KOPT-K1 (cell line): ENCODE data around the gene LRMDA.

ENCODE experiments used
- H3K27ac ChIP-seq: fragments of 200-600 bp; sonication (generic); 2 replicates; pipeline ENCODE4 v1.5.1; 2016; ENCODE audit warnings: antibody characterized with exemption, mild to moderate bottlenecking, low read depth, low read length; ENCODE audit not compliant: poor library complexity, severe bottlenecking
- H3K36me3 ChIP-seq: fragments of 200-600 bp; sonication (generic); 2 replicates; pipeline ENCODE4 v1.5.1; 2017; ENCODE audit warnings: antibody characterized with exemption, mild to moderate bottlenecking, low read length, moderate library complexity; ENCODE audit not compliant: insufficient read depth
- H3K9me3 ChIP-seq: fragments of 200-600 bp; sonication (generic); 2 replicates; pipeline ENCODE4 v1.5.1; 2017; ENCODE audit warnings: antibody characterized with exemption, low read length, mild to moderate bottlenecking; ENCODE audit not compliant: insufficient read depth, poor library complexity, severe bottlenecking

Gene LRMDA

GRCh38 chr10:75803121-75803520 is 371.7 kb downstream of the LRMDA start:
- no peak overlapping the region for H3K27ac ChIP-seq
- no peaks in the 10 kb centered on the region for H3K36me3 ChIP-seq

GRCh38 chr10:75803816-75804552 is 372.6 kb downstream of the LRMDA start:
- Histone ChIP-seq H3K9me3 (no peaks in the 10 kb centered on the region), H3K36me3 (no peaks in the 10 kb centered on the region), H3K27ac (no peak overlapping the region)

More at GRCh38 chr10:75803121-75803520, 371.7 kb downstream of the LRMDA start:
- no peaks in the 10 kb centered on the region for H3K9me3 ChIP-seq

- H3K27ac ChIP-seq, result no peak overlapping the region
- H3K36me3 ChIP-seq, result no peaks in the 10 kb centered on the region
- no peaks in the 10 kb centered on the region for H3K9me3 ChIP-seq
These were observed 374.8 kb downstream of the LRMDA start for GRCh38 chr10:75806186-75806585.

GRCh38 chr10:75807456-75807855 is 376.0 kb downstream of the LRMDA start:
- Histone ChIP-seq H3K27ac (no peak overlapping the region), H3K36me3 (no peaks in the 10 kb centered on the region), H3K9me3 (no peaks in the 10 kb centered on the region)

- no peaks in the 10 kb centered on the region for H3K36me3 ChIP-seq
- no peaks in the 10 kb centered on the region for H3K9me3 ChIP-seq
- no peak overlapping the region for H3K27ac ChIP-seq
These were observed 377.6 kb downstream of the LRMDA start for GRCh38 chr10:75809003-75809402.

GRCh38 chr10:75814014-75814413 is 382.6 kb downstream of the LRMDA start:
- no peaks in the 10 kb centered on the region for H3K36me3 ChIP-seq
- no peak overlapping the region for H3K27ac ChIP-seq
- H3K9me3 ChIP-seq, result no peaks in the 10 kb centered on the region

GRCh38 chr10:75815066-75815465 is 383.6 kb downstream of the LRMDA start:
- no peaks in the 10 kb centered on the region for H3K36me3 ChIP-seq
- no peak overlapping the region for H3K27ac ChIP-seq
- H3K9me3 ChIP-seq, result no peaks in the 10 kb centered on the region

GRCh38 chr10:75817198-75817597 is 385.8 kb downstream of the LRMDA start:
- Histone ChIP-seq H3K9me3 (no peaks in the 10 kb centered on the region), H3K27ac (no peak overlapping the region), H3K36me3 (no peaks in the 10 kb centered on the region)

- H3K9me3 ChIP-seq, result no peaks in the 10 kb centered on the region
- H3K27ac ChIP-seq, result no peak overlapping the region
- no peaks in the 10 kb centered on the region for H3K36me3 ChIP-seq
These were observed 387.1 kb downstream of the LRMDA start for GRCh38 chr10:75818552-75818951.

GRCh38 chr10:75825235-75825634 is 393.8 kb downstream of the LRMDA start:
- H3K9me3 ChIP-seq, result no peaks in the 10 kb centered on the region

GRCh38 chr10:75825661-75826060 is 394.2 kb downstream of the LRMDA start:
- no peak overlapping the region for H3K27ac ChIP-seq
- no peaks in the 10 kb centered on the region for H3K9me3 ChIP-seq
- no peaks in the 10 kb centered on the region for H3K36me3 ChIP-seq

More at GRCh38 chr10:75825235-75825634, 393.8 kb downstream of the LRMDA start:
- Histone ChIP-seq H3K36me3 (no peaks in the 10 kb centered on the region), H3K27ac (no peak overlapping the region)

GRCh38 chr10:75826846-75827245 is 395.4 kb downstream of the LRMDA start:
- Histone ChIP-seq H3K36me3 (no peaks in the 10 kb centered on the region), H3K27ac (no peak overlapping the region), H3K9me3 (no peaks in the 10 kb centered on the region)

- H3K9me3 ChIP-seq, result no peaks in the 10 kb centered on the region
- no peak overlapping the region for H3K27ac ChIP-seq
- no peaks in the 10 kb centered on the region for H3K36me3 ChIP-seq
These were observed 396.2 kb downstream of the LRMDA start for GRCh38 chr10:75827587-75828021.

GRCh38 chr10:75828413-75828812 is 397.0 kb downstream of the LRMDA start:
- Histone ChIP-seq H3K36me3 (no peaks in the 10 kb centered on the region), H3K27ac (no peak overlapping the region), H3K9me3 (no peaks in the 10 kb centered on the region)

- H3K27ac ChIP-seq, result no peak overlapping the region
These were observed 404.6 kb downstream of the LRMDA start for GRCh38 chr10:75836064-75836463.

GRCh38 chr10:75838486-75838885 is 407.1 kb downstream of the LRMDA start:
- Histone ChIP-seq H3K36me3 (no peaks in the 10 kb centered on the region), H3K9me3 (no peaks in the 10 kb centered on the region), H3K27ac (no peak overlapping the region)

More at GRCh38 chr10:75836064-75836463, 404.6 kb downstream of the LRMDA start:
- Histone ChIP-seq H3K9me3 (no peaks in the 10 kb centered on the region), H3K36me3 (no peaks in the 10 kb centered on the region)
